HepG2 (cell line): Measurements from ENCODE around the gene EIF5A. TPM values are rescaled to one million over a fixed set of nuclear protein-coding genes. Genes with fewer than 3 reads are reported as not detected.

Experiments
- CENPBD1 ChIP-seq: sonication (generic); formaldehyde crosslinking; IDR thresholded peaks from 2 replicates; pipeline ENCODE4 v1.8.0; 2022; ENCODE audit warnings: missing genetic modification reagents, low read depth, mild to moderate bottlenecking, borderline replicate concordance
- GLMP ChIP-seq: sonication (generic); formaldehyde crosslinking; IDR thresholded peaks from 2 replicates; pipeline ENCODE4 v1.9.0; 2021; ENCODE audit warnings: missing genetic modification reagents, mild to moderate bottlenecking, borderline replicate concordance
- HOXA5 ChIP-seq: sonication (generic); formaldehyde crosslinking; IDR thresholded peaks from 2 replicates; pipeline ENCODE4 v1.4.0; 2020; ENCODE audit warnings: missing genetic modification reagents
- HOXD1 ChIP-seq: sonication (generic); formaldehyde crosslinking; IDR thresholded peaks from 2 replicates; pipeline ENCODE4 v1.5.0; 2020; ENCODE audit warnings: missing genetic modification reagents
- NR2F6 ChIP-seq, 2 experiments: IDR thresholded peaks; 2 replicates each; pipeline ENCODE4 v1.6.1; 2016; ENCODE audit warnings: antibody characterized with exemption in 1 of 2, mild to moderate bottlenecking in 1 of 2
- PPARG ChIP-seq: conservative IDR thresholded peaks from 2 replicates; pipeline ENCODE4 v1.6.1; 2016; ENCODE audit warnings: missing biosample characterization, missing genetic modification reagents
- SRSF9 ChIP-seq: fragments of 200-400 bp; formaldehyde crosslinking; IDR thresholded peaks from 2 replicates; pipeline ENCODE4 v1.6.1; 2018; ENCODE audit warnings: borderline replicate concordance, mild to moderate bottlenecking, low read depth, low read length; ENCODE audit not compliant: insufficient read depth, poor library complexity, severe bottlenecking
- ZBED4 ChIP-seq: sonication (generic); formaldehyde crosslinking; IDR thresholded peaks from 2 replicates; pipeline ENCODE4 v1.4.0; 2020; ENCODE audit warnings: missing genetic modification reagents, borderline replicate concordance
- ZFAT ChIP-seq: sonication (generic); formaldehyde crosslinking; conservative IDR thresholded peaks from 2 replicates; pipeline ENCODE4 v1.8.1; 2023; ENCODE audit warnings: missing genetic modification reagents, inconsistent platforms
- ZFYVE20 ChIP-seq: sonication (generic); formaldehyde crosslinking; IDR thresholded peaks from 2 replicates; pipeline ENCODE4 v1.8.0; 2023; ENCODE audit warnings: low read depth, mild to moderate bottlenecking, moderate library complexity, missing genetic modification reagents, borderline replicate concordance
- ZNF597 ChIP-seq: sonication (generic); formaldehyde crosslinking; IDR thresholded peaks from 2 replicates; pipeline ENCODE4 v1.5.0; 2020; ENCODE audit warnings: missing genetic modification reagents
- ZNF782 ChIP-seq: sonication (generic); formaldehyde crosslinking; IDR thresholded peaks from 2 replicates; pipeline ENCODE4 v1.4.0; 2020; ENCODE audit warnings: missing genetic modification reagents, mild to moderate bottlenecking, borderline replicate concordance
- polyA plus RNA-seq, 8 experiments: library from polyadenylated mRNA; depleted of rRNA in 3 of 8; stranded (reverse) in 7 of 8; unstranded in 1 of 8; fragments of >200 nt; fragmentation: Illumina TruSeq in 4 of 8; extraction: Trizol in 4 of 8; gene quantifications; 2 replicates each; pipeline versions ENCODE4 v1.2.1 to v1.2.3, GENCODE V29; 2011 to 2016; ENCODE audit warnings: low read depth in 4 of 8, missing spikeins in 1 of 8, mixed read lengths in 1 of 8; ENCODE audit not compliant: insufficient read depth in 1 of 8
- total RNA-seq, 5 experiments: library from RNA; depleted of rRNA; stranded (reverse); fragments of >200 nt; fragmentation: Illumina TruSeq; extraction: Trizol; gene quantifications; 2 replicates each; pipeline ENCODE4 v1.2.3, GENCODE V29; 2016; ENCODE audit warnings: low read depth in 1 of 5
- TF ChIP-seq, protein P1 (sequence below): sonication (generic); formaldehyde crosslinking; IDR thresholded peaks from 2 replicates; pipeline ENCODE4 v1.8.1; 2022; ENCODE audit warnings: low read depth, mild to moderate bottlenecking, missing genetic modification reagents
- TF ChIP-seq, protein P2 (sequence below): IDR thresholded peaks from 2 replicates; pipeline ENCODE4 v1.6.1; 2018; ENCODE audit warnings: missing genetic modification reagents

Gene EIF5A
- total and polyA plus RNA-seq, 2 of the 13 experiments (the other 11 are each of a cell fraction or from before 2014, with no cell fraction given): 319 to 337 TPM

GRCh38 chr17:7314719-7315569, 7.5 kb downstream of the EIF5A start, which contains the start of gene GPS2 (continued):
- TF ChIP-seq, protein P1, sequence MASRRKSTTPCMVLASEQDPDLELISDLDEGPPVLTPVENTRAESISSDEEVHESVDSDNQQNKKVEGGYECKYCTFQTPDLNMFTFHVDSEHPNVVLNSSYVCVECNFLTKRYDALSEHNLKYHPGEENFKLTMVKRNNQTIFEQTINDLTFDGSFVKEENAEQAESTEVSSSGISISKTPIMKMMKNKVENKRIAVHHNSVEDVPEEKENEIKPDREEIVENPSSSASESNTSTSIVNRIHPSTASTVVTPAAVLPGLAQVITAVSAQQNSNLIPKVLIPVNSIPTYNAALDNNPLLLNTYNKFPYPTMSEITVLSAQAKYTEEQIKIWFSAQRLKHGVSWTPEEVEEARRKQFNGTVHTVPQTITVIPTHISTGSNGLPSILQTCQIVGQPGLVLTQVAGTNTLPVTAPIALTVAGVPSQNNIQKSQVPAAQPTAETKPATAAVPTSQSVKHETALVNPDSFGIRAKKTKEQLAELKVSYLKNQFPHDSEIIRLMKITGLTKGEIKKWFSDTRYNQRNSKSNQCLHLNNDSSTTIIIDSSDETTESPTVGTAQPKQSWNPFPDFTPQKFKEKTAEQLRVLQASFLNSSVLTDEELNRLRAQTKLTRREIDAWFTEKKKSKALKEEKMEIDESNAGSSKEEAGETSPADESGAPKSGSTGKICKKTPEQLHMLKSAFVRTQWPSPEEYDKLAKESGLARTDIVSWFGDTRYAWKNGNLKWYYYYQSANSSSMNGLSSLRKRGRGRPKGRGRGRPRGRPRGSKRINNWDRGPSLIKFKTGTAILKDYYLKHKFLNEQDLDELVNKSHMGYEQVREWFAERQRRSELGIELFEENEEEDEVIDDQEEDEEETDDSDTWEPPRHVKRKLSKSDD (CRISPR knock-in tag): no peak
- TF ChIP-seq HOXA5 (CRISPR knock-in tag) (peak; percentile 78; the same call in 1 of the 2 replicates), ZNF782 (CRISPR knock-in tag) (no peak), ZFYVE20 (CRISPR knock-in tag) (no peak), NR2F6 (IDR thresholded peaks at IDR 0.05) (no peak), NR2F6 (CRISPR knock-in tag; IDR thresholded peaks at IDR 0.05) (peak; percentile 66), ZNF597 (CRISPR knock-in tag) (no peak), SRSF9 (no peak), HOXD1 (CRISPR knock-in tag) (peak; percentile 89), CENPBD1 (CRISPR knock-in tag) (no peak; the same call in 1 of the 2 replicates), ZFAT (CRISPR knock-in tag) (no peak), ZBED4 (no peak), PPARG (CRISPR knock-in tag) (peak; percentile 35; the same call in 1 of the 2 replicates), GLMP (CRISPR knock-in tag) (no peak)
- TF ChIP-seq, protein P2, sequence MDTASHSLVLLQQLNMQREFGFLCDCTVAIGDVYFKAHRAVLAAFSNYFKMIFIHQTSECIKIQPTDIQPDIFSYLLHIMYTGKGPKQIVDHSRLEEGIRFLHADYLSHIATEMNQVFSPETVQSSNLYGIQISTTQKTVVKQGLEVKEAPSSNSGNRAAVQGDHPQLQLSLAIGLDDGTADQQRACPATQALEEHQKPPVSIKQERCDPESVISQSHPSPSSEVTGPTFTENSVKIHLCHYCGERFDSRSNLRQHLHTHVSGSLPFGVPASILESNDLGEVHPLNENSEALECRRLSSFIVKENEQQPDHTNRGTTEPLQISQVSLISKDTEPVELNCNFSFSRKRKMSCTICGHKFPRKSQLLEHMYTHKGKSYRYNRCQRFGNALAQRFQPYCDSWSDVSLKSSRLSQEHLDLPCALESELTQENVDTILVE (CRISPR knock-in tag): peak; percentile 95
